Liver (tissue), 5 donors: ENCODE data around the gene GAGE12C. TPM values are rescaled to one million over a fixed set of nuclear protein-coding genes. Genes with fewer than 3 reads are reported as not detected.

ENCODE experiments used
- polyA plus RNA-seq, 2 donors: library from polyadenylated mRNA; stranded (reverse) in 1 of 2; unstranded in 1 of 2; fragments of 200-250 nt in 1 of 2; fragments of >200 nt in 1 of 2; fragmentation: Nextera tagmentation in 1 of 2; extraction: Ambion mirVana in 1 of 2; gene quantifications; one replicate each; pipeline versions ENCODE4 v1.2.1 to v1.2.3, GENCODE V29; 2013 to 2015
- small RNA-seq: library from RNA; depleted of rRNA; stranded (forward); fragments of <200 nt; gene quantifications from one replicate; pipeline ENCODE3, GENCODE V24; 2014
- total RNA-seq, 2 donors: library from RNA; depleted of rRNA; stranded (reverse); fragments of >200 nt; gene quantifications; one replicate each; pipeline ENCODE4 v1.2.3, GENCODE V29; 2014
- donor health status: healthy.
- donor health status: healthy.
- donor health status: healthy.

Gene GAGE12C
- total and polyA plus RNA-seq, 4 donors = not detected

Small RNAs within 50 kb of the gene (small RNA-seq; reads per million reads assigned to genes)
- gene GAGE12B = not detected

Other genes with a start within 250 kb of the GAGE12C start
- not detected for gene GAGE10, start 228.5 kb upstream of the GAGE12C start, total RNA-seq
- not detected for gene GAGE10, start 228.5 kb upstream of the GAGE12C start, polyA plus RNA-seq
- not detected for gene GAGE12J, start 210.1 kb upstream of the GAGE12C start, total RNA-seq
- not detected for gene GAGE12J, start 210.1 kb upstream of the GAGE12C start, polyA plus RNA-seq
- gene GAGE13, start 200.6 kb upstream of the GAGE12C start, total RNA-seq = not detected
- gene GAGE13, start 200.6 kb upstream of the GAGE12C start, polyA plus RNA-seq = not detected
- gene GAGE12D, start 9.6 kb downstream of the GAGE12C start, total RNA-seq = not detected
- not detected for gene GAGE12D, start 9.6 kb downstream of the GAGE12C start, polyA plus RNA-seq
- gene GAGE12E, start 19.1 kb downstream of the GAGE12C start, total RNA-seq = not detected
- not detected for gene GAGE12E, start 19.1 kb downstream of the GAGE12C start, polyA plus RNA-seq
- gene GAGE12F, start 28.7 kb downstream of the GAGE12C start, total RNA-seq = not detected
- gene GAGE12F, start 28.7 kb downstream of the GAGE12C start, polyA plus RNA-seq = not detected
- not detected for gene GAGE12G, start 38.2 kb downstream of the GAGE12C start, total RNA-seq
- gene GAGE12G, start 38.2 kb downstream of the GAGE12C start, polyA plus RNA-seq = not detected
- gene GAGE12H, start 47.8 kb downstream of the GAGE12C start, total RNA-seq = not detected
- not detected for gene GAGE12H, start 47.8 kb downstream of the GAGE12C start, polyA plus RNA-seq
- not detected for gene GAGE2A, start 57.3 kb downstream of the GAGE12C start, total RNA-seq
- not detected for gene GAGE2A, start 57.3 kb downstream of the GAGE12C start, polyA plus RNA-seq
- gene GAGE1, start 66.8 kb downstream of the GAGE12C start, total RNA-seq = not detected
- not detected for gene GAGE1, start 66.8 kb downstream of the GAGE12C start, polyA plus RNA-seq
- gene PAGE1, start 163.8 kb downstream of the GAGE12C start, total RNA-seq = not detected
- not detected for gene PAGE1, start 163.8 kb downstream of the GAGE12C start, polyA plus RNA-seq